Ovary (tissue), 9 donors: ENCODE results near the gene PMEPA1. TPM values are rescaled to one million over a fixed set of nuclear protein-coding genes. Genes with fewer than 3 reads are reported as not detected.

Experiments
- DNase-seq, 5 donors: peaks; one replicate each; pipeline ENCODE4 v3.0.0-alpha.2; 2019 to 2020
- H3K27ac ChIP-seq, 2 donors: fragments of 200-600 bp; one replicate each; pipeline versions ENCODE4 v1.5.1 to v1.8.0; 2019 to 2022
- H3K27me3 ChIP-seq: fragments of 200-600 bp; one replicate; pipeline ENCODE4 v1.8.0; 2022
- H3K36me3 ChIP-seq: fragments of 200-600 bp; sonication (generic); one replicate; pipeline ENCODE4 v1.5.1; 2019
- H3K4me1 ChIP-seq: one replicate; pipeline ENCODE4 v1.8.1; 2013; ENCODE audit warnings: mild to moderate bottlenecking, moderate library complexity; ENCODE audit not compliant: insufficient read depth
- H3K4me3 ChIP-seq: fragments of 200-600 bp; sonication (generic); one replicate; pipeline ENCODE4 v1.5.1; 2017
- H3K9me3 ChIP-seq, 2 donors: fragments of 200-600 bp in 1 of 2; sonication (generic) in 1 of 2; one replicate each; pipeline versions ENCODE4 v1.5.1 to v1.8.1; 2013 to 2019; ENCODE audit warnings: mild to moderate bottlenecking in 1 of 2, moderate library complexity in 1 of 2
- CTCF ChIP-seq, 3 donors: fragments of 450-650 bp in 2 of 3; fragments of 200-600 bp in 1 of 3; IDR thresholded peaks; one replicate each; pipeline versions ENCODE4 v1.5.1 to v1.8.0; 2016 to 2022; ENCODE audit warnings: antibody characterized with exemption in 3 of 3, mild to moderate bottlenecking in 1 of 3
- EP300 ChIP-seq: sonication (generic); formaldehyde crosslinking; IDR thresholded peaks from one replicate; pipeline ENCODE4 v1.6.1; 2017; ENCODE audit warnings: antibody characterized with exemption
- POLR2A ChIP-seq: fragments of 450-650 bp; IDR thresholded peaks from one replicate; pipeline ENCODE4 v1.6.1; 2017; ENCODE audit warnings: antibody characterized with exemption, mild to moderate bottlenecking, moderate library complexity
- WGBS, 3 donors: extraction: QIAGEN DNeasy Blood & Tissue Kit in 1 of 3; methylation state at CpG; one replicate each; pipeline versions ENCODE4 v1.1.5 to v1.1.7; 2013 to 2017; 5-methylcytosine and 5-hydroxymethylcytosine counted together
- intact Hi-C, 4 donors: fragments of 100-400 bp; cut with DNase I; formaldehyde crosslinking; loops; one replicate each; pipeline versions ENCODE4 v1.11.0 to v1.15.1; 2022 to 2023
- polyA plus RNA-seq, 2 donors: library from polyadenylated mRNA; stranded (reverse); fragments of 200-250 nt in 1 of 2; fragments of 350-450 nt in 1 of 2; fragmentation: Illumina TruSeq in 1 of 2; extraction: RNeasy Lipid Tissue Mini Kit (QIAGEN cat#74804) in 1 of 2; gene quantifications; one replicate each; pipeline ENCODE4 v1.2.3, GENCODE V29; 2013 to 2014
- total RNA-seq, 7 donors: library from RNA; depleted of rRNA in 2 of 7; stranded (reverse); fragments of >200 nt in 2 of 7; fragmentation: NEBNext Ultra II Directional in 3 of 7; extraction: Animal tissue kit (Norgen Biotek cat#: 25700) in 3 of 7; gene quantifications; one replicate each; pipeline versions ENCODE4 v1.1.0 to v1.2.4, GENCODE V29; 2016 to 2023
- donor health status: DM: no; HTN: no; CAD: no; lungs with moderate emphysema.
- donor health status: DM: no; HTN: no; CAD: no.
- donor health status: Bipolar disorder and iron deficiency.
- donor health status: DM: yes; HTN: yes; CAD: no.
- donor health status: DM: no; HTN: no; CAD: no.
- donor health status: DM: yes; HTN: yes; CAD: no.

The PMEPA1 gene
- total and polyA plus RNA-seq, 9 donors: 2.7 to 73.4 (median 17.6) TPM

GRCh38 chr20:57600320-57601210 is 109.2 kb downstream of the PMEPA1 start:
- 66 to 73% (median 68%) methylated on average over 13 of the region's 13 CpGs for WGBS, 3 donors
- TF ChIP-seq POLR2A: no peak
- TF ChIP-seq EP300: no peak
- TF ChIP-seq CTCF (IDR thresholded peaks at IDR 0.05): no peak
- peaks cover 2% of the 10 kb centered on the region for H3K4me1 ChIP-seq
- H3K27ac ChIP-seq: no peak overlapping the region
- intact Hi-C loops: no loop called here
- no peaks in the 10 kb centered on the region for H3K36me3 ChIP-seq
- no peak overlapping the region for H3K4me3 ChIP-seq
- no peaks in the 10 kb centered on the region for H3K27me3 ChIP-seq
- no peaks in the 10 kb centered on the region for H3K9me3 ChIP-seq
- no peak for DNase-seq

GRCh38 chr20:57598491-57598890 is 111.3 kb downstream of the PMEPA1 start:
- intact Hi-C loops: loop anchor here in 2 of 4 donors (10.0 kb wide), 2 partner anchors 204 to 224 kb away; partner anchors contain the start of gene RBM38 (in 1 of the 2)
- Histone ChIP-seq H3K27me3 (no peaks in the 10 kb centered on the region), H3K4me1 (peaks cover 2% of the 10 kb centered on the region), H3K9me3 (no peaks in the 10 kb centered on the region), H3K36me3 (no peaks in the 10 kb centered on the region), H3K4me3 (no peak overlapping the region), H3K27ac (no peak overlapping the region)
- TF ChIP-seq POLR2A (no peak), EP300 (no peak), CTCF (IDR thresholded peaks at IDR 0.05) (no peak)
- WGBS, 3 donors: 48 to 65% (median 57%) methylated on average over 5 of the region's 5 CpGs
- no peak for DNase-seq

Other genes with a start within 250 kb of the PMEPA1 start
- under 1 TPM in 2 of 7 donors, not detected in 5; 0.28 to 0.92 TPM for gene CTCFL, start 184.9 kb downstream of the PMEPA1 start, total RNA-seq
- gene CTCFL, start 184.9 kb downstream of the PMEPA1 start, polyA plus RNA-seq: under 1 TPM; 0.01 to 0.07 TPM
- gene PCK1, start 148.9 kb downstream of the PMEPA1 start, total RNA-seq: 100 to 1,000 TPM in 1 of 7 donors, 1 to 10 TPM in 4, under 1 TPM in 2; 0.47 to 133 (median 2.0) TPM
- under 1 TPM; 0.30 to 0.54 TPM for gene PCK1, start 148.9 kb downstream of the PMEPA1 start, polyA plus RNA-seq
- gene ZBP1, start 89.6 kb downstream of the PMEPA1 start, total RNA-seq: under 1 TPM in 3 of 7 donors, not detected in 4; 0.23 to 0.50 (median 0.24) TPM
- under 1 TPM; 0.12 to 0.92 TPM for gene ZBP1, start 89.6 kb downstream of the PMEPA1 start, polyA plus RNA-seq